ENCODE measurements around the gene SUN3. TPM values are rescaled to one million over a fixed set of nuclear protein-coding genes. Genes with fewer than 3 reads are reported as not detected.

The SUN3 gene
- total and polyA plus RNA-seq, 10 of the 15 experiments (the other 5 are each of a cell fraction or from before 2014, with no cell fraction given) = 0.29 to 0.48 TPM; not detected in 8

DNA sequence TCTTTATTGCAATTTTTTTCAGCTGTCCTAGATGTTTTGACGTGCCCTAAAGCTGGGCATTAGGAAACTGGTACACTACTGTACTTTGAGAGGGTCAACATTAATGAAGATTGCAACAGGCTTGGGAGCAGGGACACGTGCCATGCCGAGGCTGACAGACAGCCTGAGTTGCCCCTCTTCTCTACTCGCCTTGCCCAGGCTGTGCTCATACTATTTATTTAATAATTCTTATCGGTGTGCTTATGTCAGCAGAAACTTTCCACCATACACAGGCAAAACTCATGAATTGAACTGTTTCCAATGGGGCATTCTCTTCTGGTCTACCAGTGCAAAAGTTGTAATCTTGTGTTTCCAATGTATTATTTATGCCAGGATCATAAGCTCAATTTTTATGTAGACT lies 30.8 kb upstream of the SUN3 start (continued):
- TF ChIP-seq ZSCAN29 (IDR thresholded peaks at IDR 0.05) = no peak
- TF ChIP-seq YY1 (IDR thresholded peaks at IDR 0.05; ENCODE audit: low read depth, low read length) = no peak
- no peak for TF ChIP-seq BCL11A (IDR thresholded peaks at IDR 0.05; ENCODE audit: low read depth, low read length)

DNA sequence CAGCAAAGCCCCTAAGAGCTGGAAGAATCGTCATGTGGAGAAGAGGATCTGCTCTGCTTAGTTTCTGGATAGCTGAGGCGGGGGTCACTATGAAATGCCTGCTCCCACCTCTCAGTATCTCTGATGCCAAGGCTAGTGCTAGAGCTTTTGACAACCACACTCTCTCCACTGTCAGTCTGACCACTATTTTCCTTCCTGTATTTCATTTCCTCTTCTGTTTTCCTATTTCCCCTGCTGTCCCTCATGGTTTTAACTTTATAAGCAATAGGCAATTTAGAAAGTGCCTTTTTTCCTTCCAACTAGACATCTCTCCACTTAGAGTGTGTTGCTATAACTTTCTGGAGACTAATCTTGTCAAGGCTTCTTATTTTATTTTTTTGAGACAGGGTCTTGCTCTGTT lies 30.1 kb upstream of the SUN3 start:
- no peak overlapping the region for H3K9ac ChIP-seq (ENCODE audit: control insufficient read depth, insufficient read depth, low read length)
- no peaks in the 10 kb centered on the region for H3K27me3 ChIP-seq (replicated peaks in 1 of 2; ENCODE audit: control insufficient read depth in 2 of 2, insufficient read depth in 2 of 2, low read length in 1 of 2)
- ChIA-PET POLR2A (interaction anchor here (1.4 kb wide), 1 partner anchor 19 kb away, joined by 6 read pairs; no protein-coding TSS in a partner anchor), RAD21 (ENCODE audit: unreplicated experiment) (no interaction called here), CTCF (no interaction called here), SMC1A (ENCODE audit: uncharacterized antibody, unreplicated experiment) (no interaction called here)
- 32% methylated on average over 2 of the region's 2 CpGs for WGBS (ENCODE audit: insufficient coverage, insufficient replicate concordance, low lambda C conversion rate, missing lambda C conversion rate)
- H3K27ac ChIP-seq (ENCODE audit: control insufficient read depth, insufficient read depth) = no peak overlapping the region
- no peak overlapping the region for H3K4me3 ChIP-seq
- H3K79me2 ChIP-seq (ENCODE audit: control insufficient read depth, insufficient read depth, low read length) = no peaks in the 10 kb centered on the region
- FAIRE-seq = no peak
- no peak overlapping the region for H3K4me2 ChIP-seq (ENCODE audit: control insufficient read depth, insufficient read depth)
- intact Hi-C loops (cut with micrococcal nuclease; ENCODE audit: unreplicated experiment) (no loop called here), in situ Hi-C loops (cut with MboI) (no loop called here)
- BruUV-seq (replicated peaks) = no TSS peak
- H3K36me3 ChIP-seq (ENCODE audit: control insufficient read depth in 2 of 2, insufficient read depth in 2 of 2, low read length in 1 of 2) = no peaks in the 10 kb centered on the region
- H3K9me3 ChIP-seq (replicated peaks; ENCODE audit: control insufficient read depth, insufficient read depth, low read length) = no peaks in the 10 kb centered on the region
- no peak overlapping the region for H2AFZ ChIP-seq (ENCODE audit: control insufficient read depth, low read depth, low read length)
- no peaks in the 10 kb centered on the region for H4K20me1 ChIP-seq (ENCODE audit: control insufficient read depth, insufficient read depth)
- H3K4me1 ChIP-seq (ENCODE audit: control insufficient read depth, insufficient read depth, low read length) = no peaks in the 10 kb centered on the region
- DNase-seq (ENCODE audit: low read depth, low spot score) = no peak
- ATAC-seq = no peak
- TF ChIP-seq RAD51 (IDR thresholded peaks at IDR 0.05) (no peak), NR2C2 (IDR thresholded peaks at IDR 0.05; ENCODE audit: borderline replicate concordance, control insufficient read depth, insufficient read length, low read depth) (no peak), NFYA (IDR thresholded peaks at IDR 0.05; ENCODE audit: borderline replicate concordance, low read depth, low read length) (no peak), CHD4 (IDR thresholded peaks at IDR 0.05) (no peak), RB1 (IDR thresholded peaks at IDR 0.05; ENCODE audit: borderline replicate concordance) (no peak), IRF4 (IDR thresholded peaks at IDR 0.05; ENCODE audit: low read depth, low read length) (no peak)
- TF ChIP-seq, protein P1, sequence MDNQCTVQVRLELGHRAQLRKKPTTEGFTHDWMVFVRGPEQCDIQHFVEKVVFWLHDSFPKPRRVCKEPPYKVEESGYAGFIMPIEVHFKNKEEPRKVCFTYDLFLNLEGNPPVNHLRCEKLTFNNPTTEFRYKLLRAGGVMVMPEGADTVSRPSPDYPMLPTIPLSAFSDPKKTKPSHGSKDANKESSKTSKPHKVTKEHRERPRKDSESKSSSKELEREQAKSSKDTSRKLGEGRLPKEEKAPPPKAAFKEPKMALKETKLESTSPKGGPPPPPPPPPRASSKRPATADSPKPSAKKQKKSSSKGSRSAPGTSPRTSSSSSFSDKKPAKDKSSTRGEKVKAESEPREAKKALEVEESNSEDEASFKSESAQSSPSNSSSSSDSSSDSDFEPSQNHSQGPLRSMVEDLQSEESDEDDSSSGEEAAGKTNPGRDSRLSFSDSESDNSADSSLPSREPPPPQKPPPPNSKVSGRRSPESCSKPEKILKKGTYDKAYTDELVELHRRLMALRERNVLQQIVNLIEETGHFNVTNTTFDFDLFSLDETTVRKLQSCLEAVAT (IDR thresholded peaks at IDR 0.05) = no peak
- TF ChIP-seq, protein P2, sequence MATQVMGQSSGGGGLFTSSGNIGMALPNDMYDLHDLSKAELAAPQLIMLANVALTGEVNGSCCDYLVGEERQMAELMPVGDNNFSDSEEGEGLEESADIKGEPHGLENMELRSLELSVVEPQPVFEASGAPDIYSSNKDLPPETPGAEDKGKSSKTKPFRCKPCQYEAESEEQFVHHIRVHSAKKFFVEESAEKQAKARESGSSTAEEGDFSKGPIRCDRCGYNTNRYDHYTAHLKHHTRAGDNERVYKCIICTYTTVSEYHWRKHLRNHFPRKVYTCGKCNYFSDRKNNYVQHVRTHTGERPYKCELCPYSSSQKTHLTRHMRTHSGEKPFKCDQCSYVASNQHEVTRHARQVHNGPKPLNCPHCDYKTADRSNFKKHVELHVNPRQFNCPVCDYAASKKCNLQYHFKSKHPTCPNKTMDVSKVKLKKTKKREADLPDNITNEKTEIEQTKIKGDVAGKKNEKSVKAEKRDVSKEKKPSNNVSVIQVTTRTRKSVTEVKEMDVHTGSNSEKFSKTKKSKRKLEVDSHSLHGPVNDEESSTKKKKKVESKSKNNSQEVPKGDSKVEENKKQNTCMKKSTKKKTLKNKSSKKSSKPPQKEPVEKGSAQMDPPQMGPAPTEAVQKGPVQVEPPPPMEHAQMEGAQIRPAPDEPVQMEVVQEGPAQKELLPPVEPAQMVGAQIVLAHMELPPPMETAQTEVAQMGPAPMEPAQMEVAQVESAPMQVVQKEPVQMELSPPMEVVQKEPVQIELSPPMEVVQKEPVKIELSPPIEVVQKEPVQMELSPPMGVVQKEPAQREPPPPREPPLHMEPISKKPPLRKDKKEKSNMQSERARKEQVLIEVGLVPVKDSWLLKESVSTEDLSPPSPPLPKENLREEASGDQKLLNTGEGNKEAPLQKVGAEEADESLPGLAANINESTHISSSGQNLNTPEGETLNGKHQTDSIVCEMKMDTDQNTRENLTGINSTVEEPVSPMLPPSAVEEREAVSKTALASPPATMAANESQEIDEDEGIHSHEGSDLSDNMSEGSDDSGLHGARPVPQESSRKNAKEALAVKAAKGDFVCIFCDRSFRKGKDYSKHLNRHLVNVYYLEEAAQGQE (IDR thresholded peaks at IDR 0.05; ENCODE audit: low read depth, low read length) = no peak
- TF ChIP-seq, protein P3, sequence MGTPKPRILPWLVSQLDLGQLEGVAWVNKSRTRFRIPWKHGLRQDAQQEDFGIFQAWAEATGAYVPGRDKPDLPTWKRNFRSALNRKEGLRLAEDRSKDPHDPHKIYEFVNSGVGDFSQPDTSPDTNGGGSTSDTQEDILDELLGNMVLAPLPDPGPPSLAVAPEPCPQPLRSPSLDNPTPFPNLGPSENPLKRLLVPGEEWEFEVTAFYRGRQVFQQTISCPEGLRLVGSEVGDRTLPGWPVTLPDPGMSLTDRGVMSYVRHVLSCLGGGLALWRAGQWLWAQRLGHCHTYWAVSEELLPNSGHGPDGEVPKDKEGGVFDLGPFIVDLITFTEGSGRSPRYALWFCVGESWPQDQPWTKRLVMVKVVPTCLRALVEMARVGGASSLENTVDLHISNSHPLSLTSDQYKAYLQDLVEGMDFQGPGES (IDR thresholded peaks at IDR 0.05) = no peak
- TF ChIP-seq, protein P4, sequence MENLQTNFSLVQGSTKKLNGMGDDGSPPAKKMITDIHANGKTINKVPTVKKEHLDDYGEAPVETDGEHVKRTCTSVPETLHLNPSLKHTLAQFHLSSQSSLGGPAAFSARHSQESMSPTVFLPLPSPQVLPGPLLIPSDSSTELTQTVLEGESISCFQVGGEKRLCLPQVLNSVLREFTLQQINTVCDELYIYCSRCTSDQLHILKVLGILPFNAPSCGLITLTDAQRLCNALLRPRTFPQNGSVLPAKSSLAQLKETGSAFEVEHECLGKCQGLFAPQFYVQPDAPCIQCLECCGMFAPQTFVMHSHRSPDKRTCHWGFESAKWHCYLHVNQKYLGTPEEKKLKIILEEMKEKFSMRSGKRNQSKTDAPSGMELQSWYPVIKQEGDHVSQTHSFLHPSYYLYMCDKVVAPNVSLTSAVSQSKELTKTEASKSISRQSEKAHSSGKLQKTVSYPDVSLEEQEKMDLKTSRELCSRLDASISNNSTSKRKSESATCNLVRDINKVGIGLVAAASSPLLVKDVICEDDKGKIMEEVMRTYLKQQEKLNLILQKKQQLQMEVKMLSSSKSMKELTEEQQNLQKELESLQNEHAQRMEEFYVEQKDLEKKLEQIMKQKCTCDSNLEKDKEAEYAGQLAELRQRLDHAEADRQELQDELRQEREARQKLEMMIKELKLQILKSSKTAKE (IDR thresholded peaks at IDR 0.05; ENCODE audit: low read depth, poor library complexity, severe bottlenecking) = no peak
- TF ChIP-seq, protein P5, sequence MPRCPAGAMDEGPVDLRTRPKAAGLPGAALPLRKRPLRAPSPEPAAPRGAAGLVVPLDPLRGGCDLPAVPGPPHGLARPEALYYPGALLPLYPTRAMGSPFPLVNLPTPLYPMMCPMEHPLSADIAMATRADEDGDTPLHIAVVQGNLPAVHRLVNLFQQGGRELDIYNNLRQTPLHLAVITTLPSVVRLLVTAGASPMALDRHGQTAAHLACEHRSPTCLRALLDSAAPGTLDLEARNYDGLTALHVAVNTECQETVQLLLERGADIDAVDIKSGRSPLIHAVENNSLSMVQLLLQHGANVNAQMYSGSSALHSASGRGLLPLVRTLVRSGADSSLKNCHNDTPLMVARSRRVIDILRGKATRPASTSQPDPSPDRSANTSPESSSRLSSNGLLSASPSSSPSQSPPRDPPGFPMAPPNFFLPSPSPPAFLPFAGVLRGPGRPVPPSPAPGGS (IDR thresholded peaks at IDR 0.05; ENCODE audit: borderline replicate concordance, insufficient read depth, low read depth, low read length, poor library complexity, severe bottlenecking) = no peak

Data from GM12878 (cell line).